ENCODE measurements around the gene LINGO3. TPM values are rescaled to one million over a fixed set of nuclear protein-coding genes. Genes with fewer than 3 reads are reported as not detected.

LINGO3 gene
- total RNA-seq, 6 experiments from 2014 or later, result not detected

- Histone ChIP-seq H3K9me3 (no peaks in the 10 kb centered on the region), H3K36me3 (no peaks in the 10 kb centered on the region), H3K4me1 (peaks cover 0 to 18% (median 2%) of the 10 kb centered on the region in 4 donors), H3K27me3 (no peaks in the 10 kb centered on the region), H3K27ac (no peak overlapping the region), H3K4me3 (no peak overlapping the region)
- no CpG with 5 or more reads among the region's 27 CpGs for WGBS (ENCODE audit: insufficient coverage, low coverage, low lambda C conversion rate, missing lambda C conversion rate)
- TF ChIP-seq CTCF (IDR thresholded peaks at IDR 0.05) (no peak), POLR2A (IDR thresholded peaks at IDR 0.05) (no peak)
- ATAC-seq (no peak), DNase-seq (no peak)
- intact Hi-C loops (cut with DNase I), result loop anchor here in 1 of 2 donors (10.0 kb wide), 1 partner anchor 50 kb away; no protein-coding TSS in a partner anchor
These were observed 26.5 kb upstream of the LINGO3 start for GRCh38 chr19:2334426-2334825.

- ATAC-seq, result no peak
- Histone ChIP-seq H3K27me3 (no peaks in the 10 kb centered on the region), H3K4me1 (peaks cover 0 to 22% (median 4%) of the 10 kb centered on the region in 4 donors), H3K4me3 (no peak overlapping the region), H3K27ac (no peak overlapping the region), H3K36me3 (no peaks in the 10 kb centered on the region), H3K9me3 (no peaks in the 10 kb centered on the region)
- no CpG with 5 or more reads among the region's 11 CpGs for WGBS (ENCODE audit: insufficient coverage, low coverage, low lambda C conversion rate, missing lambda C conversion rate)
- DNase-seq, result no peak
- intact Hi-C loops (cut with DNase I), result loop anchor here in 1 of 2 donors (10.0 kb wide), 1 partner anchor 51 kb away; no protein-coding TSS in a partner anchor
- no peak for TF ChIP-seq POLR2A (IDR thresholded peaks at IDR 0.05)
These were observed 25.9 kb upstream of the LINGO3 start for GRCh38 chr19:2333807-2334211.

- TF ChIP-seq POLR2A (IDR thresholded peaks at IDR 0.05), result no peak
- no peak for TF ChIP-seq CTCF (IDR thresholded peaks at IDR 0.05)
- Histone ChIP-seq H3K9me3 (no peaks in the 10 kb centered on the region), H3K27ac (no peak overlapping the region), H3K4me1 (peaks cover 0 to 22% (median 4%) of the 10 kb centered on the region in 4 donors), H3K36me3 (no peaks in the 10 kb centered on the region), H3K27me3 (no peaks in the 10 kb centered on the region), H3K4me3 (no peak overlapping the region)
- 66% methylated on average over 8 of the region's 27 CpGs for WGBS (ENCODE audit: insufficient coverage, low coverage, low lambda C conversion rate, missing lambda C conversion rate)
- no peak for DNase-seq
- intact Hi-C loops (cut with DNase I), result loop anchor here in 1 of 2 donors (10.0 kb wide), 1 partner anchor 52 kb away; no protein-coding TSS in a partner anchor
- ATAC-seq, result no peak
These were observed 25.3 kb upstream of the LINGO3 start for GRCh38 chr19:2333027-2333806.

- TF ChIP-seq CTCF (IDR thresholded peaks at IDR 0.05), result no peak
- no peak for TF ChIP-seq POLR2A (IDR thresholded peaks at IDR 0.05)
- H3K4me3 ChIP-seq, result no peak overlapping the region
- ATAC-seq (no peak), DNase-seq (no peak)
- no peaks in the 10 kb centered on the region for H3K27me3 ChIP-seq
- H3K36me3 ChIP-seq, result no peaks in the 10 kb centered on the region
- intact Hi-C loops (cut with DNase I), result loop anchor here in 1 of 2 donors (10.0 kb wide), 1 partner anchor 52 kb away; no protein-coding TSS in a partner anchor
- H3K9me3 ChIP-seq, result no peaks in the 10 kb centered on the region
- no peak overlapping the region for H3K27ac ChIP-seq
- 67% methylated on average over 13 of the region's 17 CpGs for WGBS (ENCODE audit: insufficient coverage, low coverage, low lambda C conversion rate, missing lambda C conversion rate)
- H3K4me1 ChIP-seq, result peaks cover 0 to 26% (median 5%) of the 10 kb centered on the region in 4 donors
These were observed 24.5 kb upstream of the LINGO3 start for GRCh38 chr19:2332341-2333026.
